GM21737 (cell line): ENCODE results near the gene SDE2.
"Not testable (repeated sequence)": the region's sequence is repeated elsewhere in the genome, so short reads cannot be mapped to it uniquely, and the experiment has no call there.

Source experiments
- ATAC-seq: cut with Tn5 transposase; IDR thresholded peaks from one replicate; pipeline ENCODE4 v1.9.1; 2021; ENCODE audit warnings: mild to moderate bottlenecking, moderate library complexity; ENCODE audit not compliant: unreplicated experiment

SDE2 gene

DNA sequence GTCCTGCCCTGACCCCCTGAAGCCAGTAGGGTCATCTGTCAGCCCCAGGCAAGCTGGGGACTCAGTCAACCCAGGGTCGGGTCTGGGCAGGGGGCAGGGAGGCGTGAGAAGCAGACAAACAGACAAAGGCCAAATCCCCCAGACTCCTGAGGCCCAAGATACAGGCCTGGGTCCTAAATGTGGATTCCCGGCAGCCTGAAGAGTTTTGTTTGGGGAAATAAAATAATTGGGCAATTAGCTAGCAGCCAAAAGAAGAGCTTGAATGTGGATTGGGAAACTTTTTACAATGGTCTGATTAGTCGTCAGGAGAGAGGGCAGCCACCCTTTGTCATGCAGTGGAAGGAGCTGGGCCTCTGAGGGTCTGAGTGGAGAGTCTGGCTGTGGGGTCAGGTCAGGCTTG lies 53.6 kb downstream of the SDE2 start:
- ATAC-seq = no peak

GRCh38 chr1:225944951-225945350 lies 54.2 kb downstream of the SDE2 start:
- peak; percentile 56 for ATAC-seq

DNA sequence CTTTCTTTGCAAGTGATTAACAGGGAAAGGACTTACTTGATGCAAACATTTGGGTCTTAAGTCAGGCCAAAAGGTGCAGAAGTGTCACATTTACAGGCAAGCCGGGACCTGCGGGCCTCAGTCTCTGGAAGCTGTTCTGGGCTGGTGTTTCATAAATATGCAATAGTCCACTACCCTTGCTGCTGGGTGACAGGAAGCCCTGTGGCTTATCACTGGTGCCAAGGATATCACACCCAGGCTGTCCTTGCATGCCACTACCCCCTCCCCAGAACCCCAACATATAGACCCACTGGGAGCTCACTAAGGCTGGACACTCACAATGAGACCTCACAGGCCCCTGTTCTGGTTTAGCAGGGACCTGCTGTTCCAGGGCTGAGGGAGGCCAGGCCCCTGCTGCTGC lies 54.8 kb downstream of the SDE2 start:
- ATAC-seq = no peak

DNA sequence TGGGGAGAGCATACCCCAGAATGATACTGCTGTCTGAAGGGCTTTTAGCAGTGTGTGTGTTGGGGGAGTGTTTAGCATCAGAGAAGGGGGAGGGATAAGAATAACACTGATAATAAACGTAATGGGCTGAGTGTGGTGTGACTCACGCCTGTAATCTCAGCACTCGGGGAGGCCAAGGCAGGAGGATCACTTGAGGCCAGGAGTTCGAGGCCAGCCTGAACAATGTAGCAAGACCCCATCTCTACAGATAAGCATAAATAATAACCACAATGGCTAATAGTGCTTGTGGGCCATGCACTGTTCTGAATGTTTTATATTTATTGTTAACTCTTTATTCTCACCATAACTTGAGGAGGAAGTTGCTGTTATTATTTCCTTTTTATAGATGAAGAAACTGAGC lies 55.6 kb downstream of the SDE2 start:
- no peak for ATAC-seq

- peak; percentile 77 for ATAC-seq
Measured at GRCh38 chr1:225942574-225942973, 56.6 kb downstream of the SDE2 start.

- no peak for ATAC-seq
Measured at GRCh38 chr1:225941942-225942222, 57.3 kb downstream of the SDE2 start.

DNA sequence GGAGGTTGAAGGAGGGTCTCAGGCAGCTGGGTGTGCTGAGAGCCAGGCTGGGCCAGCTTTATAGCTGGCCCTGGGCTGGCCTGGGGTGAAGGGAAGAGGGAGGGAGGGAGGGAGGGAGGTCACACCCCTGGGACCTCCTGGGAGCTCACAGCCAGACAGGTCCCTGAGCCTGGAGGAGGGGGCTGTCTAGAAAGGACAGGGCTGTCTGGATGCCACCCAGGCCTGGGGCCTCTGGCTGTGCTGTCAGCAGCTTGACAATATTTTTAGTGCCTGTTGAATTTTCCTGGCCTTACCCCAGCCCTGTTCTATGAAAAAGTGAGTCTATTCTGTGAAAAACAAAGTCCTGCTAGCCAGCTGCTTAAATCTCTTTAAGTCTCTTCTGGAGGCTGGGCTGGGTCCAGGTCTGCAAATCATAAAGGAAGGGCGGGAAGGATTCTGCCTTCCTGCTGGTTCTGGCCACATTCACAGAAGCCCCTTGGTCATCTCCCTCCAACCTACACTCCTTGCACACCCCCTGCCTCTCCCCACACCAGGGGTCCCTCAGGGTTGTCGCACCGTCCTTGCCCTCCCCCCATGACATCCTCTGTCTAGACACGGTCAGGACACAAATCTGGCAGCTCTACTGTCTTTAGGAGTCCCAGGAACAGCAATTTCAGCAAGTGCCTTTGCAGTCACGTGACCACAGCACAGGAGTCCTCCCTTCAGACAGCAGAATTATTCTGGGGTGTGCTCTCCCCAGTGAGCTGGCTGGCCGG lies 57.8 kb downstream of the SDE2 start, which contains the start of gene LEFTY2:
LEFTY2 (minus strand) TSS at position 34 of the 755 bp plus-strand sequence. CDS start 80 bp downstream, outside the sequence.
- no peak for ATAC-seq

- no peak for ATAC-seq
Measured at GRCh38 chr1:225940385-225941151, 58.6 kb downstream of the SDE2 start.

- ATAC-seq = not testable (repeated sequence)
Measured at GRCh38 chr1:225939939-225940310, 59.2 kb downstream of the SDE2 start.

GRCh38 chr1:225939097-225939938 lies 59.8 kb downstream of the SDE2 start:
- ATAC-seq = not testable (repeated sequence)

DNA sequence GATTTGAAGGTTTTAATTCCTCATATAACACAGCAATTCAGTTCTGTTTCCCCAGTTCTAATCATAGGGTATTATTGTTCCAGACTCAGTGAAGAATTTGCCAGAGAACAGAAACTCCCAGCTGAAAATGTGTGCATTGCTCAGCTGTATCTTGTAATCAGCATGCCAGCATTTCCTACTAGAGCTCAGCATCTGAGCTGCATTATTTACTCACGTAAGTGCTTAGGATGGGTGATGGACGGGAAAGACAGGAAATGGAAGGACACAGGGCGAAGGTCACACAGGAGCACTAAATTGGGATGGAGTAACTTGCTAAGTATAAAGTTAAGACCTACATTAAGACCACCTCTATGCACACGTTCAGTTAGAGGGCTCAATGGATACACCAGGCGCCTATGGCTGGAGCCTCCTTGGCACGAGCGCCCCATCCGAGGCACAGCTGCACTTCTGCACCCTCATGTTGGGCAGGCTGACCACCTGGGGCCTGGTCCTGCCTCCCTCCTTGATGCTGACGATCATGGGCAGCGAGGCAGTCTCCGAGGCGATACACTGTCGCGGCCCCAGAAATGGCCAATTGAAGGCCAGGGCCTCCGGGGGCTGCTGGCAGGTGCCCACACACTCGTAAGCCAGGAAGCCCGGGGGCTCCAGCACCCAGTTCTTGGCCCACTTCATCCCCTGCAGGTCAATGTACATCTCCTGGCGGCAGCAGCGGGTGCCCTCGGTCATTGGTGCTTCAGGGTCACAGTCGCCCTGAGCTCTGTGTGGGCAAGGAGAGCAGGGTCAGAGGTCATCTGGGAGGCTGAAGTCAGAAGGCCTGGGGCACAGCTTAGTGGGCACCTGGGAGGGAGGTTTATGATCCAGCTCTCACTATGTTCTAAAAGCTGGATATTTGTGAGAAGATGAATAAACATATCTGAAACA lies 61.8 kb downstream of the SDE2 start:
- no peak for ATAC-seq

- no peak for ATAC-seq
Measured at GRCh38 chr1:225936523-225936922, 62.6 kb downstream of the SDE2 start.

DNA sequence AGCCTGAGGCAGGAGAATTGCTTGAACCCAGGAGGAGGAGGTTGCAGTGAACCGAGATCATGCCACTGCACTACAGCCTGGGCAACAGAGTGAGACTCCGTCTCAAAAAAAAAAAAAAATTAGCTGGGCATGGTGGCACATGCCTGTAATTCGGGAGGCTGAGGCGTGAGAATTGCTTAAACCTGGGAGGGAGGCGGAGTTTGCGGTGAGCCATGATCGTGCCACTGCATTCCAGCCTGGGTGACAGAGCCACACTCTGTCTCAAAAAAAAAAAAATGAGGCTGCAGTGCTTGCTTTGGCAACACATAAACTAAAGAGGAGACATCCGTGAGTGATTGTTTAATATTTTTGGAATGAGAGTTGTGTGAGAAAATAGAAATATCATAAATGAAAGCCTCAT lies 63.1 kb downstream of the SDE2 start:
- not testable (repeated sequence) for ATAC-seq

- no peak for ATAC-seq
Measured at GRCh38 chr1:225934711-225935110, 64.4 kb downstream of the SDE2 start.

DNA sequence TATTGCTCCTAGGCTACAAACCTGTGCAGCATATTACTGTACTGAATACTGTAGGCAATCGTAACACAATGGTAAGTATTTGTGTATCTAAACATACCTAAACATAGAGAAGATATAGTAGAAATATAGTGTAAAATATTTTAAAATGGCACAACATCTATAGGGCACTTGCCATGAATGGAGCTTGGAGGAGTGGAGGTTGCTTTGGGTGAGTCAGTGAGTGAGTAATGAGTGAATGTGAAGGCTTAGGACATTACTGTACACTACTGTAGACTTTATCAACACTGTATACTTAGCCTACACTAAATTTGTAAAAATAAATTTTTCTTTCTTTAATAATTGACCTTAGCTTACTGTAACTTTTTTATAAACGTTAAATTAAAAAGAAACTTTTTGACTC lies 66.1 kb downstream of the SDE2 start:
- no peak for ATAC-seq
